NCI-H446 treated with DMSO at 0.1 percent for 48 hours (cell line): Measurements from ENCODE around the gene SNAP29.
"Not testable (repeated sequence)": the region's sequence is repeated elsewhere in the genome, so short reads cannot be mapped to it uniquely, and the experiment has no call there.

Experiments used
- DNase-seq: peaks from one replicate; lab custom pipeline; 2025; lab: John Stamatoyannopoulos, UW

Gene SNAP29

GRCh38 chr22:20834725-20835124 lies 24.1 kb upstream of the SNAP29 start:
- DNase-seq: no peak

GRCh38 chr22:20836987-20837823 lies 21.6 kb upstream of the SNAP29 start:
- no peak for DNase-seq

- not testable (repeated sequence) for DNase-seq
These were observed 19.5 kb upstream of the SNAP29 start for GRCh38 chr22:20839354-20839753.

- DNase-seq: no peak
These were observed 18.8 kb upstream of the SNAP29 start for GRCh38 chr22:20839837-20840645.

- no peak for DNase-seq
These were observed 18.0 kb upstream of the SNAP29 start for GRCh38 chr22:20840646-20841371.

- no peak for DNase-seq
These were observed 15.3 kb upstream of the SNAP29 start for GRCh38 chr22:20843501-20843900.

GRCh38 chr22:20844055-20845037 lies 14.5 kb upstream of the SNAP29 start:
- no peak for DNase-seq

GRCh38 chr22:20847318-20847822 lies 11.4 kb upstream of the SNAP29 start:
- no peak for DNase-seq

GRCh38 chr22:20852076-20852475 lies 6.7 kb upstream of the SNAP29 start:
- DNase-seq: no peak

- DNase-seq: no peak
These were observed 6.3 kb upstream of the SNAP29 start for GRCh38 chr22:20852503-20852902.

GRCh38 chr22:20853236-20853660 lies 5.6 kb upstream of the SNAP29 start:
- DNase-seq: no peak

GRCh38 chr22:20857247-20857643 lies 1.6 kb upstream of the SNAP29 start:
- no peak for DNase-seq

GRCh38 chr22:20857838-20858614 lies 781 bp upstream of the SNAP29 start:
- peak; percentile 74 for DNase-seq

- no peak for DNase-seq
These were observed 808 bp downstream of the SNAP29 start for GRCh38 chr22:20859615-20860014.

GRCh38 chr22:20862540-20862939 lies 3.7 kb downstream of the SNAP29 start:
- no peak for DNase-seq

- no peak for DNase-seq
These were observed 4.6 kb downstream of the SNAP29 start for GRCh38 chr22:20863366-20863765.

GRCh38 chr22:20864186-20864908 lies 5.5 kb downstream of the SNAP29 start:
- DNase-seq: no peak

- no peak for DNase-seq
These were observed 6.5 kb downstream of the SNAP29 start for GRCh38 chr22:20865331-20865730.

- no peak for DNase-seq
These were observed 7.2 kb downstream of the SNAP29 start for GRCh38 chr22:20865875-20866445.
